Fibroblast of lung (primary cell): ENCODE results near the gene SLC45A2. TPM values are rescaled to one million over a fixed set of nuclear protein-coding genes. Genes with fewer than 3 reads are reported as not detected.

Experiments used
- DNase-seq, 2 donors: peaks; one replicate each; pipeline versions ENCODE4 v3.0.0 to v3.0.0-alpha.2; 2010; ENCODE audit warnings: low read depth in 2 of 2
- H2AFZ ChIP-seq: 2 replicates; pipeline ENCODE4 v1.5.1; 2012; ENCODE audit warnings: low read length, control low read depth, inconsistent platforms
- H3K27ac ChIP-seq: 2 replicates; pipeline ENCODE4 v1.5.1; 2011; ENCODE audit warnings: low read length, control low read depth; ENCODE audit not compliant: insufficient read depth
- H3K27me3 ChIP-seq: 2 replicates; pipeline ENCODE4 v1.5.1; 2011; ENCODE audit warnings: mild to moderate bottlenecking, low read length; ENCODE audit not compliant: control insufficient read depth, insufficient read depth
- H3K36me3 ChIP-seq: 2 replicates; pipeline ENCODE4 v1.5.1; 2011; ENCODE audit warnings: low read length; ENCODE audit not compliant: control insufficient read depth, insufficient read depth
- H3K4me1 ChIP-seq: 2 replicates; pipeline ENCODE4 v1.5.1; 2011; ENCODE audit warnings: low read length; ENCODE audit not compliant: control insufficient read depth, insufficient read depth; ENCODE audit errors: extremely low read depth
- H3K4me2 ChIP-seq: 2 replicates; pipeline ENCODE4 v1.5.1; 2011; ENCODE audit warnings: low read length, control low read depth; ENCODE audit not compliant: insufficient read depth; ENCODE audit errors: extremely low read depth
- H3K4me3 ChIP-seq, 4 experiments: fragments of 200-600 bp in 1 of 4; sonication (generic) in 1 of 4; replicated peaks in 1 of 4; 2 replicates each; pipeline ENCODE4 v1.5.1; 2011 to 2016; ENCODE audit warnings: low read length in 4 of 4, low read depth in 3 of 4, mild to moderate bottlenecking in 3 of 4, control low read depth in 2 of 4, inconsistent platforms in 1 of 4, mixed read lengths in 1 of 4; ENCODE audit not compliant: insufficient read depth in 1 of 4; ENCODE audit errors: control extremely low read depth in 1 of 4
- H3K79me2 ChIP-seq: 2 replicates; pipeline ENCODE4 v1.5.1; 2012; ENCODE audit warnings: mild to moderate bottlenecking, low read length, inconsistent platforms; ENCODE audit not compliant: control insufficient read depth, insufficient read depth
- H3K9ac ChIP-seq: 2 replicates; pipeline ENCODE4 v1.5.1; 2011; ENCODE audit warnings: mild to moderate bottlenecking, low read length, control low read depth; ENCODE audit not compliant: insufficient read depth
- H3K9me3 ChIP-seq: 2 replicates; pipeline ENCODE4 v1.5.1; 2012; ENCODE audit warnings: low read depth, low read length; ENCODE audit not compliant: control insufficient read depth, insufficient read depth
- H4K20me1 ChIP-seq: 2 replicates; pipeline ENCODE4 v1.5.1; 2011; ENCODE audit warnings: low read length; ENCODE audit not compliant: control insufficient read depth, insufficient read depth; ENCODE audit errors: extremely low read depth
- CTCF ChIP-seq, 2 donors: IDR thresholded peaks in 1 of 2; conservative IDR thresholded peaks in 1 of 2; 1 replicate in 1 of 2; 2 replicates in 1 of 2; pipeline ENCODE4 v1.5.1; 2011 to 2012; ENCODE audit warnings: low read length in 2 of 2, control low read depth in 1 of 2, inconsistent platforms in 1 of 2, low read depth in 1 of 2, mild to moderate bottlenecking in 1 of 2
- EZH2 ChIP-seq: IDR thresholded peaks from 2 replicates; pipeline ENCODE4 v1.5.1; 2012; ENCODE audit warnings: low read length, control low read depth, mild to moderate bottlenecking; ENCODE audit errors: missing control alignments
- polyA plus RNA-seq, 2 donors: library from polyadenylated mRNA; depleted of rRNA in 1 of 2; stranded (reverse) in 1 of 2; unstranded in 1 of 2; fragments of >200 nt; gene quantifications; 2 replicates each; pipeline ENCODE4 v1.2.1, GENCODE V29; 2011 to 2012; ENCODE audit warnings: missing spikeins in 1 of 2
- total RNA-seq: library from RNA; depleted of rRNA; stranded (reverse); fragments of >200 nt; gene quantifications from 2 replicates; pipeline ENCODE4 v1.2.1, GENCODE V29; 2014

The SLC45A2 gene
- total and polyA plus RNA-seq, 2 donors (not counting 1 experiment from before 2014, with no cell fraction given) = under 0.01 TPM; not detected in 1

GRCh38 chr5:33929925-33930690 lies 54.4 kb downstream of the SLC45A2 start:
- Histone ChIP-seq H3K27ac (no peak overlapping the region), H2AFZ (no peak overlapping the region), H3K79me2 (no peaks in the 10 kb centered on the region), H3K4me1 (no peaks in the 10 kb centered on the region), H3K9ac (no peak overlapping the region), H3K4me2 (no peak overlapping the region), H3K27me3 (no peaks in the 10 kb centered on the region), H3K36me3 (no peaks in the 10 kb centered on the region), H3K4me3 (no peak overlapping the region), H4K20me1 (no peaks in the 10 kb centered on the region), H3K9me3 (no peaks in the 10 kb centered on the region)
- TF ChIP-seq EZH2 = no peak
- TF ChIP-seq CTCF (conservative IDR thresholded peaks at IDR 0.05 in 1 of 2, IDR thresholded peaks at IDR 0.05 in 1 of 2; ENCODE audit: low read depth in 1 of 2, low read length in 2 of 2) = no peak
- no peak for DNase-seq

GRCh38 chr5:33928283-33928682 lies 56.2 kb downstream of the SLC45A2 start:
- Histone ChIP-seq H3K27me3 (no peaks in the 10 kb centered on the region), H2AFZ (no peak overlapping the region), H3K27ac (no peak overlapping the region), H3K9me3 (no peaks in the 10 kb centered on the region), H4K20me1 (no peaks in the 10 kb centered on the region), H3K36me3 (no peaks in the 10 kb centered on the region), H3K4me3 (no peak overlapping the region), H3K4me2 (no peak overlapping the region), H3K9ac (no peak overlapping the region), H3K4me1 (no peaks in the 10 kb centered on the region), H3K79me2 (no peaks in the 10 kb centered on the region)
- DNase-seq = no peak
- no peak for TF ChIP-seq EZH2
- TF ChIP-seq CTCF (conservative IDR thresholded peaks at IDR 0.05 in 1 of 2, IDR thresholded peaks at IDR 0.05 in 1 of 2; ENCODE audit: low read depth in 1 of 2, low read length in 2 of 2) = no peak

- TF ChIP-seq EZH2 (no peak), CTCF (conservative IDR thresholded peaks at IDR 0.05 in 1 of 2, IDR thresholded peaks at IDR 0.05 in 1 of 2; ENCODE audit: low read depth in 1 of 2, low read length in 2 of 2) (no peak)
- no peak for DNase-seq
- no peaks in the 10 kb centered on the region for H3K9me3 ChIP-seq
- H3K27ac ChIP-seq = no peak overlapping the region
- no peaks in the 10 kb centered on the region for H4K20me1 ChIP-seq
- H3K79me2 ChIP-seq = no peaks in the 10 kb centered on the region
- no peaks in the 10 kb centered on the region for H3K27me3 ChIP-seq
- no peaks in the 10 kb centered on the region for H3K4me1 ChIP-seq
- H3K36me3 ChIP-seq = no peaks in the 10 kb centered on the region
- H3K9ac ChIP-seq = no peak overlapping the region
- no peak overlapping the region for H3K4me2 ChIP-seq
- H2AFZ ChIP-seq = no peak overlapping the region
- no peak overlapping the region for H3K4me3 ChIP-seq
Measured at GRCh38 chr5:33927685-33928084, 56.8 kb downstream of the SLC45A2 start.
